ENCODE data around the gene PLAC8.
"Not testable (repeated sequence)": the region's sequence is repeated elsewhere in the genome, so short reads cannot be mapped to it uniquely, and the experiment has no call there.

PLAC8 gene

GRCh38 chr4:83071116-83071515 is 43.4 kb downstream of the PLAC8 start:
- Histone ChIP-seq H3K27ac (ENCODE audit: low read length) (no peak overlapping the region), H3K36me3 (ENCODE audit: control insufficient read depth, insufficient read depth, low read length) (no peaks in the 10 kb centered on the region; the same call in 1 of the 2 replicates), H3K4me3 (ENCODE audit: low read length) (no peak overlapping the region), H3K4me1 (ENCODE audit: control insufficient read depth, insufficient read depth, low read length) (no peaks in the 10 kb centered on the region), H3K27me3 (ENCODE audit: control insufficient read depth, insufficient read depth, low read length) (no peaks in the 10 kb centered on the region), H3K9me3 (ENCODE audit: control insufficient read depth, insufficient read depth, low read length) (no peaks in the 10 kb centered on the region)
- DNase-seq (ENCODE audit: low read depth, low spot score), result no peak
- WGBS (ENCODE audit: insufficient coverage, insufficient read length), result no CpG with 5 or more reads among the region's 1 CpG

DNA sequence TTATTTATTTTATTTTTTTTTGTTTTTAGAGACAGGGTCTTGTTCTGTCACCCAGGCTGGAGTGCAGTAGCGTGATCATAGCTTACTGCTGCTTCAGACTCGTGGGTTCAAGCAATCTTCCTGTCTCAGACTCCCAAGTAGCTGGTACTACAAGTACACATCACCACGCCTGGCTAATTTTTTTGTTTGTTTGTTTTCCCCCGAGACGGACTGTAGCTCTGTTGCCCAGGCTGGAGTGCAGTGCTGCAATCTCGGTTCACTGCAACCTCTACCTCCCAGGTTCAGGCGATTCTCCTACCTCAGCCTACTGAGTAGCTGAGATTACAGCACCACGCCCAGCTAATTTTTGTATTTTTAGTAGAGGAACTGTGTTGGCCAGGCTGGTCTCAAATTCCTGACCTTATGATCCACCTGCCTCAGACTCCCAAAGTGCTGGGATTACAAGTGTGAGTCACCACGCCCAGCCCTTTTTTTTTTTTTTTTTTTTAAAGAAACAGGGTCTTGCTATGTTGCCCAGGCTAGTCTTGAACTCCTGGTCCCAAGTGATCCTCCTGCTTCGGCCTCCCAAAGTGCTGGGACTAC is 47.4 kb downstream of the PLAC8 start:
- no CpG with 5 or more reads among the region's 10 CpGs for WGBS (ENCODE audit: insufficient coverage, insufficient read length)
- H3K9me3 ChIP-seq (ENCODE audit: control insufficient read depth, insufficient read depth, low read length), result no peaks in the 10 kb centered on the region
- H3K4me3 ChIP-seq (ENCODE audit: low read length), result no peak overlapping the region
- no peaks in the 10 kb centered on the region for H3K27me3 ChIP-seq (ENCODE audit: control insufficient read depth, insufficient read depth, low read length)
- H3K4me1 ChIP-seq (ENCODE audit: control insufficient read depth, insufficient read depth, low read length), result no peaks in the 10 kb centered on the region
- DNase-seq (ENCODE audit: low read depth, low spot score), result no peak
- no peak overlapping the region for H3K27ac ChIP-seq (ENCODE audit: low read length)
- no peaks in the 10 kb centered on the region for H3K36me3 ChIP-seq (ENCODE audit: control insufficient read depth, insufficient read depth, low read length)

DNA sequence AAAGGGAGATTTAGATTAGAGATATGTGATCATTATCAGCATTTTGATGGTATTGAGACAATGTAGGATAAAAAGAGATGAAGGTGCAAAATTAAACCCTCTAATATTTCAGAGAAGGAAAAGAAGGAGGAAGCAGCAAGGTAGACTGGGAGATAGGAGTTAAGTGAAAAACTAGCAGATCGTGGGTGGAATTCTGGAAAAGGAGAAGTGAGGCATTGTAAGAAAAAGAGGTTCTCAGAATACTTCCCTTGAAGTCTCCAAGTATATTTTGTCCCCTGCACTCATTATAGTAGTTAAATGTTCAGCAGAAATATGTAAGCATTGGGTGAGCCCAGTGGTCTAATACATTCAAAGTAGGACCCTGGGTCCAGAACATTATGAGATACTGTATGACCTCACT is 49.3 kb downstream of the PLAC8 start:
- DNase-seq (ENCODE audit: low read depth, low spot score), result no peak
- Histone ChIP-seq H3K9me3 (ENCODE audit: control insufficient read depth, insufficient read depth, low read length) (no peaks in the 10 kb centered on the region), H3K4me3 (ENCODE audit: low read length) (no peak overlapping the region), H3K27ac (ENCODE audit: low read length) (no peak overlapping the region), H3K4me1 (ENCODE audit: control insufficient read depth, insufficient read depth, low read length) (no peaks in the 10 kb centered on the region), H3K36me3 (ENCODE audit: control insufficient read depth, insufficient read depth, low read length) (no peaks in the 10 kb centered on the region), H3K27me3 (ENCODE audit: control insufficient read depth, insufficient read depth, low read length) (no peaks in the 10 kb centered on the region)
- no CpG with 5 or more reads among the region's 1 CpG for WGBS (ENCODE audit: insufficient coverage, insufficient read length)

- Histone ChIP-seq H3K9me3 (ENCODE audit: control insufficient read depth, insufficient read depth, low read length) (no peaks in the 10 kb centered on the region), H3K27me3 (ENCODE audit: control insufficient read depth, insufficient read depth, low read length) (no peaks in the 10 kb centered on the region), H3K27ac (ENCODE audit: low read length) (no peak overlapping the region), H3K36me3 (ENCODE audit: control insufficient read depth, insufficient read depth, low read length) (no peaks in the 10 kb centered on the region), H3K4me1 (ENCODE audit: control insufficient read depth, insufficient read depth, low read length) (no peaks in the 10 kb centered on the region), H3K4me3 (ENCODE audit: low read length) (no peak overlapping the region)
- no peak for DNase-seq (ENCODE audit: low read depth, low spot score)
- no CpG with 5 or more reads among the region's 4 CpGs for WGBS (ENCODE audit: insufficient coverage, insufficient read length)
These were observed 51.8 kb downstream of the PLAC8 start for GRCh38 chr4:83062739-83063138.

DNA sequence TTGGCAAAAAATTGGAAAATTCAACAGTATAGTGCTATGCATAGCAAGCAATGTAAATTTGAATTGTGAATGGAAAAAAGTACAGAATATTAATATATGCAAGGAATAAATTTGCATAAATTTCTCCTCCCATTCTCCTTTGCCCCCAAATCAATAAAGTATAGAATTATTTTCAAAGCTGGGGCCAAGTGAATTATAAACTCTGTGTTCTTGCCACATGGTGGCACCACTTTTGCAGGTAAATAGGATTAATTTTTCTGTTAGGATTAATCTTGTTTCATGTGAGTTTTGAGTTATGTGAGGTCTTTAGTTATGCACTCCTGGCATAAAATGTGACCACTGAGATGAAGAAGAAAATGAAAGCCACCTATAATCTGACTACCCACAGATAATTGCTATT is 59.6 kb downstream of the PLAC8 start:
- Histone ChIP-seq H3K27me3 (ENCODE audit: control insufficient read depth, insufficient read depth, low read length) (no peaks in the 10 kb centered on the region), H3K27ac (ENCODE audit: low read length) (no peak overlapping the region), H3K4me3 (ENCODE audit: low read length) (no peak overlapping the region), H3K4me1 (ENCODE audit: control insufficient read depth, insufficient read depth, low read length) (no peaks in the 10 kb centered on the region), H3K36me3 (ENCODE audit: control insufficient read depth, insufficient read depth, low read length) (no peaks in the 10 kb centered on the region), H3K9me3 (ENCODE audit: control insufficient read depth, insufficient read depth, low read length) (no peaks in the 10 kb centered on the region)
- DNase-seq (ENCODE audit: low read depth, low spot score), result no peak

- not testable (repeated sequence) for H3K4me3 ChIP-seq (ENCODE audit: low read length); H3K9me3 ChIP-seq (ENCODE audit: control insufficient read depth, insufficient read depth, low read length); H3K27me3 ChIP-seq (ENCODE audit: control insufficient read depth, insufficient read depth, low read length); H3K27ac ChIP-seq (ENCODE audit: low read length); H3K36me3 ChIP-seq (ENCODE audit: control insufficient read depth, insufficient read depth, low read length); H3K4me1 ChIP-seq (ENCODE audit: control insufficient read depth, insufficient read depth, low read length); DNase-seq (ENCODE audit: low read depth, low spot score)
- no CpG with 5 or more reads among the region's 8 CpGs for WGBS (ENCODE audit: insufficient coverage, insufficient read length)
These were observed 65.7 kb downstream of the PLAC8 start for GRCh38 chr4:83048781-83049180.

DNA sequence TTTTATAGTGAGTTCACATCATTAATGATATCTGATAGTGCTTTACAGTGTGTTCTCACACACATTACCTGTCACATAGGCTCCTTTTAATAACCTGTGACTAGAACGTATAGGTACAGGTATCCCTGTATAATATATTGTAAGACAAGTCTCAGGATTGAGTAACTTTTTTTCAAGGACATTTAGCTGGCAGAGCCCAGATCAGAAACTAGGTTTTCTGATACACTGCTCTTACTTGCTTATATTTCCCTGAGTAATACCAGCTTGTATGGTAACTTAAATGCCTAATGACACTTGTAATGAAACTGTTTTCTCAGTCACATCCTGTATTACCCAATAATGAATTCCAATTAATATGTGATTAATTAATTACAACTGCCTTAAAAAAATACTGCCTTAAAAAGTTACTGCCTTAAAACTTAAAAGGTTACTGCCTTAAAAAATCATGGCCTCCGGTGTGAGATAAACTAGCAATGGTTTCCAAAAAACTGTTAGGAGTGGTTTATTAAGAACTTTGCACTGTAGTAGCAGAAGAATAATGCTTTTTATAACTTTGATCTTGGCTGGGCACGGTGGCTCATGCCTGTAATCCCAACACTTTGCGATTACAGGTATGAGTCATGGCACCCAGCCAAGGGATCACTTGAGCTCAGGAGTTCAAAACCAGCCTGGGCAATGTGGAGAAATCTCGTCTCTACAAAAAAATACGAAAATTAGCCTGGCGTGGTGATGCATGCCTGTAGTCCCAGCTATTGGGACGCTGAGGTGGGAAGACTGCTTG is 67.6 kb downstream of the PLAC8 start:
- Histone ChIP-seq H3K9me3 (ENCODE audit: control insufficient read depth, insufficient read depth, low read length) (no peaks in the 10 kb centered on the region), H3K27ac (ENCODE audit: low read length) (no peak overlapping the region), H3K27me3 (ENCODE audit: control insufficient read depth, insufficient read depth, low read length) (no peaks in the 10 kb centered on the region), H3K36me3 (ENCODE audit: control insufficient read depth, insufficient read depth, low read length) (no peaks in the 10 kb centered on the region), H3K4me3 (ENCODE audit: low read length) (no peak overlapping the region), H3K4me1 (ENCODE audit: control insufficient read depth, insufficient read depth, low read length) (no peaks in the 10 kb centered on the region)
- no CpG with 5 or more reads among the region's 8 CpGs for WGBS (ENCODE audit: insufficient coverage, insufficient read length)
- DNase-seq (ENCODE audit: low read depth, low spot score), result no peak

- no CpG with 5 or more reads among the region's 14 CpGs for WGBS (ENCODE audit: insufficient coverage, insufficient read length)
- H3K27me3 ChIP-seq (ENCODE audit: control insufficient read depth, insufficient read depth, low read length), result no peaks in the 10 kb centered on the region
- H3K4me3 ChIP-seq (ENCODE audit: low read length), result no peak overlapping the region
- H3K36me3 ChIP-seq (ENCODE audit: control insufficient read depth, insufficient read depth, low read length), result no peaks in the 10 kb centered on the region
- no peaks in the 10 kb centered on the region for H3K4me1 ChIP-seq (ENCODE audit: control insufficient read depth, insufficient read depth, low read length)
- H3K27ac ChIP-seq (ENCODE audit: low read length), result no peak overlapping the region
- no peaks in the 10 kb centered on the region for H3K9me3 ChIP-seq (ENCODE audit: control insufficient read depth, insufficient read depth, low read length)
- DNase-seq (ENCODE audit: low read depth, low spot score), result no peak
These were observed 70.6 kb downstream of the PLAC8 start for GRCh38 chr4:83043801-83044407.

DNA sequence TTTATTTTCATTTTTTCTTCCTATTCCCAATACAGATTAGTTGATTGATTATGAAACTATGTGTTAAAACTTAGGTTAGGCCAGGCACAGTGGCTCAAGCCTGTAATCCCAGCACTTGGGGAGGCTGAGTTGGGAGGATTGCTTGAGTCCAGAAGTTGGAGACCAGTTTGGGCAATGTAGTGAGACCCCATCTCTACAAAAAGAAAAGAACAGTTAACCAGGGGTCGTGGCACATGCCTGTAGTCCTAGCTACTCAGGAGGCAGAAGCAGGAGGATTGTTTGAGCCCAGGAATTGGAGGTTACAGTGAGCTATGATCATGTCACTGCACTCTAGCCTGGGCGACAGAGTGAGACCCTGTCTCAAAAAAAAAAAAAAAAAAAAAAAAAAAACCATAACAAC is 71.4 kb downstream of the PLAC8 start:
- not testable (repeated sequence) for H3K4me1 ChIP-seq (ENCODE audit: control insufficient read depth, insufficient read depth, low read length); H3K4me3 ChIP-seq (ENCODE audit: low read length); H3K27me3 ChIP-seq (ENCODE audit: control insufficient read depth, insufficient read depth, low read length); DNase-seq (ENCODE audit: low read depth, low spot score); H3K9me3 ChIP-seq (ENCODE audit: control insufficient read depth, insufficient read depth, low read length); H3K27ac ChIP-seq (ENCODE audit: low read length); H3K36me3 ChIP-seq (ENCODE audit: control insufficient read depth, insufficient read depth, low read length)
- no CpG with 5 or more reads among the region's 2 CpGs for WGBS (ENCODE audit: insufficient coverage, insufficient read length)

GRCh38 chr4:83040269-83040668 is 74.3 kb downstream of the PLAC8 start:
- no CpG with 5 or more reads among the region's 3 CpGs for WGBS (ENCODE audit: insufficient coverage, insufficient read length)
- Histone ChIP-seq H3K36me3 (ENCODE audit: control insufficient read depth, insufficient read depth, low read length) (no peaks in the 10 kb centered on the region), H3K9me3 (ENCODE audit: control insufficient read depth, insufficient read depth, low read length) (no peaks in the 10 kb centered on the region), H3K4me3 (ENCODE audit: low read length) (no peak overlapping the region), H3K27me3 (ENCODE audit: control insufficient read depth, insufficient read depth, low read length) (no peaks in the 10 kb centered on the region), H3K27ac (ENCODE audit: low read length) (no peak overlapping the region), H3K4me1 (ENCODE audit: control insufficient read depth, insufficient read depth, low read length) (no peaks in the 10 kb centered on the region)
- no peak for DNase-seq (ENCODE audit: low read depth, low spot score)
